Ovary (tissue), 1 donor: ENCODE results near the gene PPP2R2C.

Source experiments
- EP300 ChIP-seq: sonication (generic); formaldehyde crosslinking; IDR thresholded peaks from one replicate; pipeline ENCODE4 v1.6.1; 2017; ENCODE audit warnings: antibody characterized with exemption
- POLR2A ChIP-seq: fragments of 450-650 bp; IDR thresholded peaks from one replicate; pipeline ENCODE4 v1.6.1; 2017; ENCODE audit warnings: antibody characterized with exemption, mild to moderate bottlenecking, moderate library complexity

DNA sequence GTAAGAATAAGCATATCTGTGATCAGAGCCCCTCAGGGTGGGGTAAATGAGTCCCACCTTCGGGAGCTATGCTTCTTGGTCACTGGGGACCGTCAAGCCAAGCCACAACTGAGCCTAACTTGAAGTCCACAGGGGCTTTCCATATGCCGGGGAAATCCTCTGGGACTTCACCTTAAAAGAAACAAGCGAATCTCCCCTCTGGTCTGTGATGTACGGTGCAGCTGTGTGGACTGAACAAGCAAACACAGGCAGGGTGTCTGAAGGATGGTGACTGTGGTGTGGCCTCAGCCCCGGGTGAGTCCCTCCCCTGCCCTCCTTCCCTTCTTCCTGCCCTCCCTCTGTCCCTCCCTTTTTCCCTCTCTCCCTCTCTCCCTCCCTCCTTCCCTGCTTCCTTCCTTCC, 29.7 kb upstream of the PPP2R2C start:
- no peak for TF ChIP-seq EP300
- no peak for TF ChIP-seq POLR2A
